HG03135 (cell line): ENCODE measurements around the gene RAB5B.
"Not testable (repeated sequence)": the region's sequence is repeated elsewhere in the genome, so short reads cannot be mapped to it uniquely, and the experiment has no call there.

ENCODE experiments used
- ATAC-seq: cut with Tn5 transposase; IDR thresholded peaks from one replicate; pipeline ENCODE4 v1.9.1; 2021; ENCODE audit warnings: mild to moderate bottlenecking, moderate library complexity; ENCODE audit not compliant: unreplicated experiment

RAB5B gene

GRCh38 chr12:55982319-55982936 lies 8.6 kb downstream of the RAB5B start:
- ATAC-seq, result peak; percentile 75

DNA sequence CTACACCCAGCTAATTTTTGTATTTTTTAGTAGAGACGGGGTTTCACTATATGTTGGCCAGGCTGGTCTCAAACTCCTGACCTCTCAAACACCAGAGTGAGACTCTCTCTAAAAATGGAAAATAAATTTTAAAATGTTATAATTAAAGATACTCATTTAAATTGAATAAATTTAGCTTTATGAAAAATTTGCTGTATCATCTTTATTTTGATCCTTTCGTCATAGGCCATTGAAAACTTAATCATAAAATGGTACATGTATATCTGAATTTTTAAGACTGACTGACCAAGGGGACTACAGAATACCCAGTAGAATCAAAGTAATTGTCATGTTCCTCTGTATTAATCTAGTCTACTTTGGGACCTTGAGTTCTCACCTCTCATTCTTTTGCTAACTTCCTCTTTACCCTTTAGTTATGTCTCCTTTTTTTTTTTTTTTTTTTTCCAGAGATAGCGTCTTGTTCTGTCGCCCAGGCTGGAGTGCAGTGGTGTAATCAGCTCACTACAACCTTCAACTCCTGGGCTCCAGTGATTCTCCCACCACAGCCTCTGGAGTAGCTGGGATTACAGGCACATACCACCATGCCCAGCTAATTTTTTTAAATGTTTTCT lies 9.5 kb downstream of the RAB5B start:
- no peak for ATAC-seq

GRCh38 chr12:55984861-55985260 lies 11.0 kb downstream of the RAB5B start:
- ATAC-seq, result no peak

DNA sequence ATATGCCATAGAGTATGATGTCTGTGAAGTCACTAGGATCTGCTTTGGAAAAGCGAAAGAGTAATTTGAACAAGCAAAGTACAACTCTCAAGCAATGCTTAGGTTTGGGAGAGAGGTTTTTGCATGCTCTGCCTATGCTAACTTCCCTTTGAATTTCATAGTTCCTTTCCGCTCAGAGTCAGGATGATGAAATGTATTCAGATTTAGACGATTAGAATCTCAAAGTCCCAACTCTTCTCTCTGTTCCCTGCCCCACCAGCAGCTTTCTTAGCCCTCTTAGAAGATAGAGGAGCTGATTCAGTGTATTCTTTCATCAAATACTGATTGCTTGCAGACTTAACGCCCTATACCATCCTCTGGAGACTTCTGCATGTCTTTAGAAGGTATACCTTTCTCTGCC lies 11.5 kb downstream of the RAB5B start:
- ATAC-seq, result no peak

DNA sequence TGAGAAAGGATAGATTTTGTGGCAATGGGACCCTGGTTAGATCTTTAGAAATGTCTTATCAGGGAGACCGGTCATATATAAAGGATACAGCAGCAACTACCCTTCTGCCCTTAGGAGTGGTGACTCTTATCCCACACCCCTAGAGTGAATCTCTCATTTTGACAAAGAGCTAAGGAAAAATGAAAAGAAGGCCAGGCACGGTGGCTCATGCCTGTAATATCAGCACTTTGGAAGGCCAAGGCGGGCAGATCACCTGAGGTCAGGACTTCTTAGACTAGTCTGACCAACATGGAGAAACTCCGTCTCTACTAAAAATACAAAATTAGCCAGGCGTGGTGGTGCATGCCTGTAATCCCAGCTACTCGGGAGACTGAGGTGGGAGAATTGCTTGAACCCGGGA lies 12.1 kb downstream of the RAB5B start:
- ATAC-seq, result not testable (repeated sequence)

DNA sequence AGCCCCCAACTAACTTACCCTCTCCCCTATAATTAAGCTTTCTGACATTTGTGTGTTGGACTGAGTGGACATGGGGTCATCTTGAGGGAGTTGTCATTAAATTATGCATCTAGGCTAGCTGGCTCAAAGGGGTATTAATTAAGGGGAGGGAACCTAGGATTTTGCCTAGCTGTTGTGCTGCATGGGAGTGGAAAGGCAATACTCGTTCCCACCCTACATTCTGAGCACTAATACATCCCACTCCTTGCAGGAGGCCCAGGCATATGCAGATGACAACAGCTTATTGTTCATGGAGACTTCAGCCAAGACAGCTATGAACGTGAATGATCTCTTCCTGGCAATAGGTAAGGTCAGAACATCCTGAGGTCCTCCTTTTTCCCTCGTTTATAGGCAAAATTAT lies 17.2 kb downstream of the RAB5B start:
- ATAC-seq, result no peak

GRCh38 chr12:55993230-55993853 lies 19.5 kb downstream of the RAB5B start:
- ATAC-seq, result no peak

DNA sequence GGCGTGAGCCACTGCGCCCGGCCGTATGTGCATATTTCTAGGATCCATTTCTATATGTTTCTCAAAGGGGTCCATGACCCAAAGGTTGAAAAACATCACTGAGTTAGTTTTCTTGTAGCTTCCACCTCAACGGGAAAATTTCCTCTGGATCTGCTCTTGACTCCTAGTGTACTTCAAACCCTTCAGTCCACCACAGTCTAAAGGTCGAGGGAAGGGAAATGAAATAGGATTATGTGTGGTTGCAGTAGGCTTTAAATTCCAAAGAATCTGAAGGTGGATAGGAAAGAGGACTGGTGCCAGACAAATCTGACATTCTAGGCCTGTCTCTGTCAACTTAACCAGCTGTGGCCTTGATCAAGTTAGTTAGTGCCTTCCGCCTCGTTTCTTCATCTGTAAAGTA lies 21.5 kb downstream of the RAB5B start:
- ATAC-seq, result no peak

DNA sequence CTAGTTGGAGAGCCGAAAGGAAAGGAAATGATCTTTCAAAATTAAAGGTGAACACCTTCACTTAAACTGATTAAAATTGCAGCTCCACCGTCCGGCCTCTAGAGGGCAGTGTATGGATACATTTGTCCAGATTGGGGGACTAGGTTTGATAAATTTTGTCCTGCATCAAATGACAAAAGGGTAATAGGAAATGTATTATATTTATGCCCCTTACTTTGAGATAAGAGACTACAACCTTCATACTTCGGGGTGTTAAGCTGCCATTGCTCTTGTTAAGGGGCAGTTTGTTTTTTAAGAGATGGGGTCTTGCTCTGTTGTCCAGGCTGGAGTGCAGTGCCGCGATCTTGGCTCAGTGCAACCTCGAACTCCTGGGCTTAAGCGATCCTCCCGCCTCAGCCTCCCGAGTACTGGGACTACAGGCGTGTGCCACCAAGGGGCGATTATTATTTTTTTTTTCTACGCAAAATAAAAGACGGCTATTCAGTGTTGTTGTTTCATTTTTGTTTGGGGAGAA lies 22.4 kb downstream of the RAB5B start:
- no peak for ATAC-seq

DNA sequence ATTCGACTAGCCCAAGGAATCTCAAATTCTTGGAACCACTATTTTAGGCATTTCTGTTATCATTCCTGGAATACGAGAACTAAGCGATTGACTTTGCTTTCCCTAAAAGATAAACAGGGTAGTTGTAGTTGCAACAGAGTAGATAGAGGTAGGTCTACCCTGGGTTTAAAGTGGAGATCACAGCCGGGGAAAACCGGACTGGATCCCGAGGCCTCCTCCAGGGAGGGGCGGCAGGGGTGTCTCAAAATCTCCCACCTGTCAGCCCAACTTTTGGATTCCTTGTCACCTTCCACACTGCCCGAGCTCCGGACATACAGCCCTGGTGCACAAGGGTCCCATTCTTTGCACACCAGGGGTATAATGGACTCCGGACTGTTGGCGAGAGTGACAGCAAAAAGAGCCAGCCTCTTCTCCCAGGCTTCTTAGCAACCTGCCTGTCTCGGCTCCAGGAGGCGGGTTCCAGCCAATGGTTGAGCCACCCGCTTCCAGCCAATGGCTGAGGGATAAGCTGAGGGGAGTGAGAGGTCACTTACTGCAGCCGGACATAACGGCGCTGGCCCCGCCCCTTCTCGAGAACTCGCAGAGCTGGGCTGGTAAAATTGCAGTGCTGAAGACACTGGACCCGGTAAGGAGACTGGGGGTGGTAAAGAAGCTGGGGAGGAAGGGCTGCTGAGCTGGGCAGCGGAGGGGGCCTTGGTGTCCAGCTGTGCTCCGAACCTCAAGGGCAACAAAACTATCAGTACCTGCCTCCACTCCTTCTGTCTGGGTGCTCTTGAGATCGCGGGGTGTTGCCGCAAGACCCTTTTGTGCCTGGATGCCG lies 23.0 kb downstream of the RAB5B start, which contains the start of gene SUOX:
Gene SUOX, plus strand, starts transcription at position 562 of the 820 bp plus-strand sequence. CDS start 4,946 bp downstream, outside the sequence.
- peak; percentile 99 for ATAC-seq

DNA sequence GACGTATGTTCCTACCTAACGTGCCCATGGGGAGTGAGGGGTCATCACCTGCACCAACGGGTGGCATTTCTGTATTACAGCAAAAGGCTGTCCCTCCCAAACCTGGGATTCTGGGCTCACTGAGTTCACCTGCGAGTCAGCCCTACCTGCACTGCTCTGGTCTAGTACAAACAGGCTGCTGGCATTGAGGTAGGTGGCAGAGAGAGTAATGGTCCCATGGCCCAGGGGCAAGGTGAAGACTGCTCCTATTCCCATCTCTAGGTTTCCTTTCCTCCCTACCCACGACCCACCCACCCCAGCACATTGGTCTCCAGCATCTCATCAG lies 23.6 kb downstream of the RAB5B start:
- peak; percentile 8 for ATAC-seq

GRCh38 chr12:55999522-55999921 lies 25.6 kb downstream of the RAB5B start:
- ATAC-seq, result not testable (repeated sequence)

- ATAC-seq, result not testable (repeated sequence)
Measured at GRCh38 chr12:55999999-56000540, 26.2 kb downstream of the RAB5B start.

DNA sequence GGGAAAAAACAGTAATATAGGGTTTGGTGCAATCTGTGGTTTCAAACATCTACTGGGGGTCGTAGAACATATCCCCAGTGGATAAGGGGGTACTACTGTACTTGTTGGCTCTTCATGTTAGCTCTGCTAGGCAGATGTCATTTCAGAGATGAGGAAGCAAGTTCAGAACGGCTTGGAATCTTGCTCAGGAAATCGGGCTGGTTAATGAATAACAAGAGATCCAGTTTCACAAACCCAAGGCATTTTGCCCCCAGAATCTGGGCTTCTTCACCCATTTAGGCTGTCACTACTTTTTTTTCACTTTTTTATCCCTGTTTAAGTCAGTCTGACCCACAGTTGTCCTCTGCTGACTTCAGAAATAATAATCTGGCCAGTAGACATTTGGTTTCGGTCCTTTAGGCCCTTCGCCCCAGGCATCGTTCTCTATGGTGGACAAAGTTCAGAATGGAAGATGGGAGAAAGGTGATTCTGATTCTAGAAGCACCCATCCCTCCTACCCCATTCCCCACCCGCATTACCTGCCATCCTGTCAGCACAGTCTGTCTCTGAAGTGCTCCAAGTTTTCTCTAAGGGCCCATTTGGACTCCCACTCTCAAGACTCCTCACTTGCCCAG lies 27.7 kb downstream of the RAB5B start:
- ATAC-seq, result no peak

GRCh38 chr12:56003376-56003775 lies 29.5 kb downstream of the RAB5B start:
- ATAC-seq, result not testable (repeated sequence)

GRCh38 chr12:56004211-56004610 lies 30.3 kb downstream of the RAB5B start:
- no peak for ATAC-seq

GRCh38 chr12:56007564-56008559 lies 34.0 kb downstream of the RAB5B start:
- peak; percentile 47 for ATAC-seq

- ATAC-seq, result no peak
Measured at GRCh38 chr12:56010111-56010570, 36.3 kb downstream of the RAB5B start.

- ATAC-seq, result no peak
Measured at GRCh38 chr12:56011509-56012090, 37.7 kb downstream of the RAB5B start.
